Measurements from ENCODE around the gene CTPS2. TPM values are rescaled to one million over a fixed set of nuclear protein-coding genes. Genes with fewer than 3 reads are reported as not detected.

CTPS2 gene
- total RNA-seq, 1 donor from 2014 or later, result 116 TPM

- DNase-seq (ENCODE audit: low spot score), result no peak
- H3K4me3 Mint-ChIP-seq, result peak overlapping the region; percentile 94
- no peak overlapping the region for H3K4me2 ChIP-seq
- peaks cover 21% of the 10 kb centered on the region for H3K4me1 ChIP-seq
- TF ChIP-seq EZH2 (IDR thresholded peaks at IDR 0.05) (no peak), CTCF (IDR thresholded peaks at IDR 0.05) (no peak), EZH2phosphoT487 (IDR thresholded peaks at IDR 0.05) (no peak)
- H3K27ac Mint-ChIP-seq, result no peak overlapping the region
- peaks cover 41% of the 10 kb centered on the region for H3K79me2 ChIP-seq (ENCODE audit: low read depth)
- peaks cover 2% of the 10 kb centered on the region for H3K9me3 Mint-ChIP-seq
- H3K4me3 ChIP-seq, result no peak overlapping the region
- H4K20me1 ChIP-seq (ENCODE audit: low read depth), result no peaks in the 10 kb centered on the region
- no peaks in the 10 kb centered on the region for H3K36me3 ChIP-seq
- no peak overlapping the region for H2AFZ ChIP-seq (replicated peaks)
- no peak overlapping the region for H3K27ac ChIP-seq
- H3K36me3 Mint-ChIP-seq, result peaks cover 4% of the 10 kb centered on the region
- peaks cover 16% of the 10 kb centered on the region for H3F3A ChIP-seq (ENCODE audit: low read depth)
- no peaks in the 10 kb centered on the region for H3K27me3 ChIP-seq
- no peak overlapping the region for H3K9ac ChIP-seq
- H3K9me3 ChIP-seq (ENCODE audit: low read depth), result no peaks in the 10 kb centered on the region
- H3K4me1 Mint-ChIP-seq, result peaks cover 36% of the 10 kb centered on the region
- peaks cover 22% of the 10 kb centered on the region for H3K27me3 Mint-ChIP-seq (ENCODE audit: insufficient read depth, low read depth)
Observed at GRCh38 chrX:16714504-16714903, 2.0 kb upstream of the CTPS2 start.

DNA sequence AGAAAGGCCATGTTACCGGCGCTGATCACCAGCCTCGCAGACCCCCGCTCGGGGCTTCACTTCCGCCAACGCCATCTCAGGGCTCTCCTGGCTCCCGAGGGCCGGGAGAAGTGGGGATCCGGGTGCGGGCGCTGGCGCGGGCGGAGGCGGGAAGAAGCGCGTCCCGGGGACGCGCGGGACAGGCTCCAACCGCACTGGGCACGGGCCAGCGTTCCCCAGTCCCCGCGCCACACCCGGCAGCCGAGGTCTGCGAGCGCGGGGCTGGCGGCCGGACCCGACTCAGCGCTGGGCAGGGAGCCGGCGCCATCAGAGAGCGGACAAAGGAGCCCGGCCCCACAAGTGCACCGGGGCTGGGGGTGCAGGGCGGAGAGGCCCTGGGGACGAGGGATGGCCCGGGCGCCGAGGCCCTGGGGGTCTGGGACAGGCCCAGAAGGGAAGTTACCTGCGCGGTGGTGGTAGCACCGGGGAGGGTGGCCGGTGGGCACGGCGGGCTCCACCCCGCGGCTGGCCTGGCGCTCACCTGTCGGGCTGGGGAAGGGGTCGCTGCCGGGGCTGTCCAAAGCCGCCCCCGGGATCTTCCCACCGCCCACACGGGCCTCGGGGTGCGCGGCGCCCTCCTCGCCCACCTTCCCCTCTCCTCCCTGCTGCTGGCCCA, 449 bp downstream of the CTPS2 start:
- peak overlapping the region; percentile 98 for H2AFZ ChIP-seq (replicated peaks)
- H3K27ac ChIP-seq, result peak overlapping the region; percentile 81
- DNase-seq (ENCODE audit: low spot score), result peak; percentile 73
- H3K4me2 ChIP-seq, result peak overlapping the region; percentile 92
- H3K4me3 Mint-ChIP-seq, result peak overlapping the region; percentile 94
- peaks cover 2% of the 10 kb centered on the region for H3K9me3 Mint-ChIP-seq
- peaks cover 14% of the 10 kb centered on the region for H3K27me3 Mint-ChIP-seq (ENCODE audit: insufficient read depth, low read depth)
- peaks cover 63% of the 10 kb centered on the region for H3K79me2 ChIP-seq (ENCODE audit: low read depth)
- no peaks in the 10 kb centered on the region for H4K20me1 ChIP-seq (ENCODE audit: low read depth)
- H3K36me3 Mint-ChIP-seq, result peaks cover 12% of the 10 kb centered on the region
- H3K9ac ChIP-seq, result peak overlapping the region; percentile 85
- no peaks in the 10 kb centered on the region for H3K27me3 ChIP-seq
- TF ChIP-seq EZH2 (IDR thresholded peaks at IDR 0.05), result no peak
- no peak for TF ChIP-seq EZH2phosphoT487 (IDR thresholded peaks at IDR 0.05)
- TF ChIP-seq CTCF (IDR thresholded peaks at IDR 0.05), result no peak
- H3K4me1 ChIP-seq, result peaks cover 18% of the 10 kb centered on the region
- peak overlapping the region; percentile 99 for H3K27ac Mint-ChIP-seq
- peaks cover 6% of the 10 kb centered on the region for H3F3A ChIP-seq (ENCODE audit: low read depth)
- H3K4me3 ChIP-seq, result peak overlapping the region; percentile 92
- peaks cover 5% of the 10 kb centered on the region for H3K36me3 ChIP-seq
- H3K4me1 Mint-ChIP-seq, result peaks cover 28% of the 10 kb centered on the region
- H3K9me3 ChIP-seq (ENCODE audit: low read depth), result no peaks in the 10 kb centered on the region

GRCh38 chrX:16711219-16711811, 1.2 kb downstream of the CTPS2 start:
- Histone ChIP-seq H3K9ac (peak overlapping the region; percentile 85), H3K27me3 (no peaks in the 10 kb centered on the region), H3K9me3 (ENCODE audit: low read depth) (no peaks in the 10 kb centered on the region), H3K4me2 (peak overlapping the region; percentile 92), H2AFZ (replicated peaks) (peak overlapping the region; percentile 98), H4K20me1 (ENCODE audit: low read depth) (no peaks in the 10 kb centered on the region), H3K4me3 (peak overlapping the region; percentile 92), H3F3A (ENCODE audit: low read depth) (peaks cover 6% of the 10 kb centered on the region), H3K27ac (no peak overlapping the region), H3K79me2 (ENCODE audit: low read depth) (peaks cover 67% of the 10 kb centered on the region), H3K36me3 (peaks cover 6% of the 10 kb centered on the region), H3K4me1 (peaks cover 18% of the 10 kb centered on the region)
- DNase-seq (ENCODE audit: low spot score), result no peak
- peaks cover 28% of the 10 kb centered on the region for H3K4me1 Mint-ChIP-seq
- H3K27ac Mint-ChIP-seq, result peak overlapping the region; percentile 81
- H3K27me3 Mint-ChIP-seq (ENCODE audit: insufficient read depth, low read depth), result peaks cover 16% of the 10 kb centered on the region
- H3K4me3 Mint-ChIP-seq, result peak overlapping the region; percentile 87
- peaks cover 13% of the 10 kb centered on the region for H3K36me3 Mint-ChIP-seq
- peaks cover 2% of the 10 kb centered on the region for H3K9me3 Mint-ChIP-seq
- TF ChIP-seq CTCF (IDR thresholded peaks at IDR 0.05), result no peak
- no peak for TF ChIP-seq EZH2 (IDR thresholded peaks at IDR 0.05)
- no peak for TF ChIP-seq EZH2phosphoT487 (IDR thresholded peaks at IDR 0.05)

Data from neural progenitor cell (in vitro differentiated cells).